GM10266 (cell line): ENCODE measurements around the gene WAC.

Source experiments
- DNase-seq: peaks from one replicate; pipeline ENCODE4 v3.0.0; 2012; ENCODE audit errors: extremely low spot score
- TF ChIP-seq, protein P1 (sequence below): IDR thresholded peaks from 2 replicates; pipeline ENCODE4 v1.5.1; 2012; ENCODE audit warnings: mild to moderate bottlenecking, low read depth; ENCODE audit not compliant: control insufficient read depth, insufficient read depth; ENCODE audit errors: missing control alignments

Gene WAC

GRCh38 chr10:28535846-28536245 lies 2.9 kb downstream of the WAC start:
- TF ChIP-seq, protein P1, sequence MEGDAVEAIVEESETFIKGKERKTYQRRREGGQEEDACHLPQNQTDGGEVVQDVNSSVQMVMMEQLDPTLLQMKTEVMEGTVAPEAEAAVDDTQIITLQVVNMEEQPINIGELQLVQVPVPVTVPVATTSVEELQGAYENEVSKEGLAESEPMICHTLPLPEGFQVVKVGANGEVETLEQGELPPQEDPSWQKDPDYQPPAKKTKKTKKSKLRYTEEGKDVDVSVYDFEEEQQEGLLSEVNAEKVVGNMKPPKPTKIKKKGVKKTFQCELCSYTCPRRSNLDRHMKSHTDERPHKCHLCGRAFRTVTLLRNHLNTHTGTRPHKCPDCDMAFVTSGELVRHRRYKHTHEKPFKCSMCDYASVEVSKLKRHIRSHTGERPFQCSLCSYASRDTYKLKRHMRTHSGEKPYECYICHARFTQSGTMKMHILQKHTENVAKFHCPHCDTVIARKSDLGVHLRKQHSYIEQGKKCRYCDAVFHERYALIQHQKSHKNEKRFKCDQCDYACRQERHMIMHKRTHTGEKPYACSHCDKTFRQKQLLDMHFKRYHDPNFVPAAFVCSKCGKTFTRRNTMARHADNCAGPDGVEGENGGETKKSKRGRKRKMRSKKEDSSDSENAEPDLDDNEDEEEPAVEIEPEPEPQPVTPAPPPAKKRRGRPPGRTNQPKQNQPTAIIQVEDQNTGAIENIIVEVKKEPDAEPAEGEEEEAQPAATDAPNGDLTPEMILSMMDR = no peak

GRCh38 chr10:28538595-28538994 lies 5.7 kb downstream of the WAC start:
- TF ChIP-seq, protein P1 = no peak
- no peak for DNase-seq

More at GRCh38 chr10:28535846-28536245, 2.9 kb downstream of the WAC start:
- DNase-seq = no peak

- DNase-seq = no peak
- TF ChIP-seq, protein P1 = no peak
Observed at GRCh38 chr10:28540145-28540544, 7.2 kb downstream of the WAC start.

GRCh38 chr10:28541717-28542365 lies 8.9 kb downstream of the WAC start:
- TF ChIP-seq, protein P1 = no peak
- no peak for DNase-seq

DNA sequence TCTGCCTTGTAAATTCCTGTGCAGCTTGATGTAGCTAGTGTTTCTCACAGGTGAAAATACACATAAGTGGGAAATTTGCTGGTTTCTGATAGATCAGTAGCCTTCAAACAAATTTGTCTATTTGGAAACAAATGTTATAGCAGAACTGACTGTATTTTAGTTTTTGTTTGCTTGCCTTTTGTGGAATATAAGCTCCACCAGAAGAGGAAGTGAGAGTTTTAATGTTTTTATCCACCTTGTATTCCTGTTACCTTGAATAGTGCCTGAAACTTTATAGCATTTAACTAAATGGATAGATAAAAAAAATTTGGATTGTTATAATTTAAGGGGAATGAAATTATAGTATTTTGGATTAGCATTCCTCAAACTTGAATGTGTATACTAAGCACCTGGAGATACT lies 9.8 kb downstream of the WAC start:
- TF ChIP-seq, protein P1 = no peak
- no peak for DNase-seq

GRCh38 chr10:28544058-28544457 lies 11.1 kb downstream of the WAC start:
- DNase-seq = no peak
- TF ChIP-seq, protein P1 = no peak

DNA sequence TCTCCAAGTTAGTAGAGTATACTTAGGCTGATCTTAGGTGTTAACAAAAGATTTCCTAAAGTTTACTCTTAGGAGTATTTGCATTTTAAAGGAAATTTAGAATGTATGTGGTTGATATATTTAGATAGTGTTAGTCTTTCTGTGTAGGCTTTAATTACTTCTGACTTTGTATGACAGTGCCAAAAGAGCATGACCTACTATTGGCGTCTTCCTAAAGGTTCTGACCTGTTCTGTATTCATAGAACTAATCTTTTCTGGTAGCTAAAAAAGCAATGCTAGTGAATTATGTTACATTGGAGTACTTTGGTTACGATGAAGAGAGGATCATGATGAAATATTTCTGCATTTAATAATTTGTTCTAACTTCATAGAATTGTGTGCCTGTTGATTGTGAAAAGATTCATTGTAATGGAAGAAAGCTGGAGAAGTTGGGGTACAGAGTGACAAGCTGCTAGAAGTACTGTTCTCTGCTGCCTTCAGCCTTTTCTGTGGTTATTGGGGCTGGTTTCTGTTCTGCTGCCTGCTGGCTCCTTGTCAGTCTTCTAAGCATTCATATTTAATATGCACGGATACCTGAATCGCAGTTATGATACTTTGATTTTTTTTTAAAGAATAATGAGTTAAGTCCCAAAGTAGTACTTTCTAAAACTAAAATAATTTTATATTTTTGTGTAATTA lies 13.2 kb downstream of the WAC start:
- peak; percentile 18 for DNase-seq
- TF ChIP-seq, protein P1 = no peak
